WTC11 (cell line): Measurements from ENCODE around the gene IQSEC1. TPM values are rescaled to one million over a fixed set of nuclear protein-coding genes. Genes with fewer than 3 reads are reported as not detected.

Source experiments
- ATAC-seq: fragments of 200-7000 bp; cut with Tn5 transposase; 2 replicates; pipeline ENCODE4 v1.10.0; 2021; ENCODE audit warnings: mild to moderate bottlenecking, moderate library complexity
- CTCF ChIA-PET: fragments of 300-600 bp; sonication (Branson Sonifier 250); formaldehyde crosslinking; loops from one replicate; lab custom pipeline; 2021; ENCODE audit warnings: antibody characterized with exemption; lab: Charles Lee
- POLR2A ChIA-PET: fragments of 350-600 bp; sonication (Branson Sonifier 250); formaldehyde crosslinking; loops from one replicate; lab custom pipeline; 2021; ENCODE audit warnings: antibody characterized with exemption; lab: Charles Lee
- DNase-seq: peaks from one replicate; pipeline ENCODE4 v3.0.0; 2021; ENCODE audit warnings: low spot score
- H3K27ac Mint-ChIP-seq: 2 replicates; pipeline ENCODE4 v1.8.0; 2021; ENCODE audit warnings: mixed read lengths
- H3K27me3 Mint-ChIP-seq: 2 replicates; pipeline ENCODE4 v1.8.0; 2021; ENCODE audit warnings: low read depth, mild to moderate bottlenecking, moderate library complexity, mixed read lengths
- H3K36me3 Mint-ChIP-seq: 2 replicates; pipeline ENCODE4 v1.8.0; 2021; ENCODE audit warnings: mixed read lengths
- H3K4me1 Mint-ChIP-seq: 2 replicates; pipeline ENCODE4 v1.8.0; 2022; ENCODE audit warnings: mixed read lengths
- H3K4me3 Mint-ChIP-seq: 2 replicates; pipeline ENCODE4 v1.8.0; 2021; ENCODE audit warnings: mild to moderate bottlenecking, moderate library complexity, mixed read lengths
- H3K9me3 Mint-ChIP-seq: 2 replicates; pipeline ENCODE4 v1.8.0; 2021; ENCODE audit warnings: mixed read lengths
- ATF2 ChIP-seq: sonication (generic); formaldehyde crosslinking; IDR thresholded peaks from 2 replicates; pipeline ENCODE4 v1.8.1; 2022; ENCODE audit warnings: low read depth, missing genetic modification reagents, borderline replicate concordance
- E2F5 ChIP-seq: sonication (generic); formaldehyde crosslinking; IDR thresholded peaks from 2 replicates; pipeline ENCODE4 v1.8.1; 2022; ENCODE audit warnings: mild to moderate bottlenecking, moderate library complexity, missing genetic modification reagents
- ELF4 ChIP-seq: sonication (generic); formaldehyde crosslinking; IDR thresholded peaks from 2 replicates; pipeline ENCODE4 v1.8.1; 2022; ENCODE audit warnings: low read depth, mild to moderate bottlenecking, moderate library complexity, missing genetic modification reagents
- FOXJ3 ChIP-seq: sonication (generic); formaldehyde crosslinking; IDR thresholded peaks from 2 replicates; pipeline ENCODE4 v1.9.0; 2021; ENCODE audit warnings: missing genetic modification reagents, mild to moderate bottlenecking, borderline replicate concordance
- FOXK1 ChIP-seq: sonication (generic); formaldehyde crosslinking; IDR thresholded peaks from 2 replicates; pipeline ENCODE4 v1.8.0; 2022; ENCODE audit warnings: mild to moderate bottlenecking, moderate library complexity, missing genetic modification reagents
- GABPB1 ChIP-seq: sonication (generic); formaldehyde crosslinking; IDR thresholded peaks from 2 replicates; pipeline ENCODE4 v1.8.1; 2023; ENCODE audit warnings: mild to moderate bottlenecking, missing genetic modification reagents
- GTF2I ChIP-seq: fragments of 250-450 bp; sonication (Bioruptor Pico); conservative IDR thresholded peaks from 2 replicates; pipeline ENCODE4 v1.4.0; 2021; ENCODE audit warnings: mild to moderate bottlenecking
- KAT7 ChIP-seq: sonication (generic); formaldehyde crosslinking; IDR thresholded peaks from 2 replicates; pipeline ENCODE4 v1.8.1; 2023; ENCODE audit warnings: missing genetic modification reagents, mild to moderate bottlenecking, borderline replicate concordance
- NFATC4 ChIP-seq: fragments of 250-450 bp; sonication (Bioruptor Pico); IDR thresholded peaks from 2 replicates; pipeline ENCODE4 v1.9.0; 2021; ENCODE audit warnings: mild to moderate bottlenecking
- NFE2L1 ChIP-seq: sonication (generic); formaldehyde crosslinking; IDR thresholded peaks from 2 replicates; pipeline ENCODE4 v1.8.1; 2023; ENCODE audit warnings: missing genetic modification reagents
- NFYB ChIP-seq: sonication (generic); formaldehyde crosslinking; conservative IDR thresholded peaks from 2 replicates; pipeline ENCODE4 v1.8.0; 2022; ENCODE audit warnings: low read depth, missing genetic modification reagents
- NR3C1 ChIP-seq: sonication (generic); formaldehyde crosslinking; conservative IDR thresholded peaks from 2 replicates; pipeline ENCODE4 v1.8.1; 2023; ENCODE audit warnings: low read depth, mild to moderate bottlenecking, missing genetic modification reagents
- PREB ChIP-seq: sonication (generic); formaldehyde crosslinking; IDR thresholded peaks from 2 replicates; pipeline ENCODE4 v1.8.1; 2022; ENCODE audit warnings: mild to moderate bottlenecking, missing genetic modification reagents, moderate library complexity, borderline replicate concordance
- RELA ChIP-seq: sonication (generic); formaldehyde crosslinking; IDR thresholded peaks from 2 replicates; pipeline ENCODE4 v1.8.1; 2022; ENCODE audit warnings: missing genetic modification reagents, mild to moderate bottlenecking, borderline replicate concordance
- SP1 ChIP-seq: sonication (generic); formaldehyde crosslinking; conservative IDR thresholded peaks from 2 replicates; pipeline ENCODE4 v1.8.1; 2022; ENCODE audit warnings: missing genetic modification reagents
- TP53 ChIP-seq: sonication (generic); formaldehyde crosslinking; IDR thresholded peaks from 2 replicates; pipeline ENCODE4 v1.8.1; 2023; ENCODE audit warnings: mild to moderate bottlenecking, missing genetic modification reagents
- USF1 ChIP-seq: sonication (generic); formaldehyde crosslinking; IDR thresholded peaks from 2 replicates; pipeline ENCODE4 v1.8.0; 2022; ENCODE audit warnings: mild to moderate bottlenecking, missing genetic modification reagents
- ZNF138 ChIP-seq: sonication (generic); formaldehyde crosslinking; conservative IDR thresholded peaks from 2 replicates; pipeline ENCODE4 v1.8.1; 2022; ENCODE audit warnings: mild to moderate bottlenecking, moderate library complexity, missing genetic modification reagents
- ZNF396 ChIP-seq: fragments of 250-450 bp; sonication (Bioruptor Pico); IDR thresholded peaks from 2 replicates; pipeline ENCODE4 v1.8.0; 2021; ENCODE audit warnings: mild to moderate bottlenecking, moderate library complexity, borderline replicate concordance
- total RNA-seq: library from RNA; stranded (reverse); gene quantifications from 3 replicates; pipeline ENCODE4 v1.2.3, GENCODE V29; 2021

IQSEC1 gene
- total RNA-seq, 1 experiment from 2014 or later = 35.0 TPM

- POLR2A ChIA-PET = interaction anchor here (0.5 to 1.1 kb wide), 3 partner anchors 9 to 262 kb away, joined by 3 to 5 read pairs (median 4); no protein-coding TSS in a partner anchor
- H3K4me3 Mint-ChIP-seq = no peak overlapping the region
Observed at GRCh38 chr3:13004376-13004775, 68.9 kb downstream of the IQSEC1 start.

GRCh38 chr3:13003608-13004007 lies 69.6 kb downstream of the IQSEC1 start:
- POLR2A ChIA-PET = interaction anchor here (0.6 kb wide), 2 partner anchors 27 to 312 kb away, joined by 3 to 5 read pairs; no protein-coding TSS in a partner anchor
- Mint-ChIP-seq H3K36me3 (no peaks in the 10 kb centered on the region), H3K9me3 (peaks cover 5% of the 10 kb centered on the region), H3K27ac (no peak overlapping the region), H3K4me3 (no peak overlapping the region), H3K4me1 (peaks cover 28% of the 10 kb centered on the region), H3K27me3 (0 out of 2 replicates have a peak, but pooled peaks cover 3% of the 10 kb centered on the region)
- no peak for TF ChIP-seq NR3C1 (CRISPR knock-in tag)
- TF ChIP-seq NFATC4 (CRISPR knock-in tag) = no peak
- TF ChIP-seq SP1 = no peak
- TF ChIP-seq FOXJ3 (CRISPR knock-in tag) = no peak
- no peak for TF ChIP-seq ZNF138 (CRISPR knock-in tag)
- no peak for TF ChIP-seq GABPB1 (CRISPR knock-in tag)
- TF ChIP-seq NFYB (CRISPR knock-in tag) = no peak
- no peak for TF ChIP-seq NFE2L1
- no peak for TF ChIP-seq ZNF396
- no peak for TF ChIP-seq ELF4 (CRISPR knock-in tag)
- TF ChIP-seq TP53 (CRISPR knock-in tag) = no peak
- TF ChIP-seq E2F5 (CRISPR knock-in tag) = no peak
- TF ChIP-seq GTF2I (CRISPR knock-in tag) = no peak
- TF ChIP-seq PREB (CRISPR knock-in tag) = no peak
- TF ChIP-seq USF1 (CRISPR knock-in tag) = no peak
- TF ChIP-seq RELA (CRISPR knock-in tag) = no peak
- no peak for TF ChIP-seq ATF2 (CRISPR knock-in tag)
- no peak for TF ChIP-seq KAT7 (CRISPR knock-in tag)
- DNase-seq (no peak), ATAC-seq (no peak)
- CTCF ChIA-PET = interaction anchor here (0.8 to 2.7 kb wide), 8 partner anchors 8 to 111 kb away, joined by 3 to 29 read pairs (median 8); no protein-coding TSS in a partner anchor

More at GRCh38 chr3:13004376-13004775, 68.9 kb downstream of the IQSEC1 start:
- Mint-ChIP-seq H3K4me1 (peaks cover 28% of the 10 kb centered on the region), H3K27me3 (0 out of 2 replicates have a peak, but pooled peaks cover 3% of the 10 kb centered on the region), H3K9me3 (peaks cover 5% of the 10 kb centered on the region), H3K36me3 (no peaks in the 10 kb centered on the region), H3K27ac (no peak overlapping the region)
- CTCF ChIA-PET = interaction anchor here (0.7 to 2.7 kb wide), 11 partner anchors 9 to 121 kb away, joined by 3 to 29 read pairs (median 5); no protein-coding TSS in a partner anchor
- ATAC-seq (peak; percentile 56; the same call in 1 of the 2 replicates), DNase-seq (no peak)
- TF ChIP-seq FOXK1 (CRISPR knock-in tag) = no peak
